ENCODE results near the gene LYVE1. TPM values are rescaled to one million over a fixed set of nuclear protein-coding genes. Genes with fewer than 3 reads are reported as not detected.

The LYVE1 gene
- total and polyA plus RNA-seq, 2 donors from 2014 or later: 10.0 to 101 TPM

DNA sequence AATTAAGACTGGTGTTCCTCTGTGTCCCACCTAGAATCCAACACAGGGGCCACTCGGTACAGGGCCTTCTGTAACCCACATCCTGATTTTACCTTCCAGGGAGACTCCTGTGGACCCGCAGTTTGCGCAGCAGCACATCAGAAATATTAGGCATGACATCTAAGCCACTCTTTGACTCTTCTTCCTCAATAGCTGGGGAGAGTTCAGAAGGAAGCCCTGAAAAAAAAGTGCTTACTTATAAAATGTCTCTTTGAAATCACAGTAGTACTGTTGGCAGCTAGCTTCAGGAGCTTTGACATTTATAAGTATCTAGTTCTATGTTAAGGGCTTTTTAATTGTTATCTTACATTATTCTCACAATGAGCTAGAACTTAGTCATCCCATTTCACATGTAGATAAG is 41.2 kb upstream of the LYVE1 start:
- H3K4me1 ChIP-seq (ENCODE audit: control insufficient read depth in 2 of 3, insufficient read depth in 2 of 3, low read depth in 1 of 3, low read length in 3 of 3): peaks cover 0 to 3% (median 2%) of the 10 kb centered on the region in 3 donors
- H3K36me3 ChIP-seq (ENCODE audit: control insufficient read depth in 2 of 3, insufficient read depth in 3 of 3, low read length in 3 of 3): no peaks in the 10 kb centered on the region
- DNase-seq (no peak), FAIRE-seq (no peak)
- H3K9me3 ChIP-seq (ENCODE audit: control insufficient read depth in 2 of 3, insufficient read depth in 1 of 3, low read length in 3 of 3): no peaks in the 10 kb centered on the region
- no peaks in the 10 kb centered on the region for H3K27me3 ChIP-seq (ENCODE audit: control insufficient read depth, insufficient read depth, low read length)
- no peak overlapping the region for H3K9ac ChIP-seq (ENCODE audit: low read length in 3 of 3)
- TF ChIP-seq, protein P1, sequence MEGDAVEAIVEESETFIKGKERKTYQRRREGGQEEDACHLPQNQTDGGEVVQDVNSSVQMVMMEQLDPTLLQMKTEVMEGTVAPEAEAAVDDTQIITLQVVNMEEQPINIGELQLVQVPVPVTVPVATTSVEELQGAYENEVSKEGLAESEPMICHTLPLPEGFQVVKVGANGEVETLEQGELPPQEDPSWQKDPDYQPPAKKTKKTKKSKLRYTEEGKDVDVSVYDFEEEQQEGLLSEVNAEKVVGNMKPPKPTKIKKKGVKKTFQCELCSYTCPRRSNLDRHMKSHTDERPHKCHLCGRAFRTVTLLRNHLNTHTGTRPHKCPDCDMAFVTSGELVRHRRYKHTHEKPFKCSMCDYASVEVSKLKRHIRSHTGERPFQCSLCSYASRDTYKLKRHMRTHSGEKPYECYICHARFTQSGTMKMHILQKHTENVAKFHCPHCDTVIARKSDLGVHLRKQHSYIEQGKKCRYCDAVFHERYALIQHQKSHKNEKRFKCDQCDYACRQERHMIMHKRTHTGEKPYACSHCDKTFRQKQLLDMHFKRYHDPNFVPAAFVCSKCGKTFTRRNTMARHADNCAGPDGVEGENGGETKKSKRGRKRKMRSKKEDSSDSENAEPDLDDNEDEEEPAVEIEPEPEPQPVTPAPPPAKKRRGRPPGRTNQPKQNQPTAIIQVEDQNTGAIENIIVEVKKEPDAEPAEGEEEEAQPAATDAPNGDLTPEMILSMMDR (IDR thresholded peaks at IDR 0.05; ENCODE audit: borderline replicate concordance, extremely low read depth, insufficient read depth): no peak
- H3K27ac ChIP-seq (ENCODE audit: low read depth in 2 of 2, low read length in 2 of 2): no peak overlapping the region
- intact Hi-C loops (cut with DNase I): no loop called here
- H3K4me3 ChIP-seq (ENCODE audit: low read length in 3 of 3): no peak overlapping the region

DNA sequence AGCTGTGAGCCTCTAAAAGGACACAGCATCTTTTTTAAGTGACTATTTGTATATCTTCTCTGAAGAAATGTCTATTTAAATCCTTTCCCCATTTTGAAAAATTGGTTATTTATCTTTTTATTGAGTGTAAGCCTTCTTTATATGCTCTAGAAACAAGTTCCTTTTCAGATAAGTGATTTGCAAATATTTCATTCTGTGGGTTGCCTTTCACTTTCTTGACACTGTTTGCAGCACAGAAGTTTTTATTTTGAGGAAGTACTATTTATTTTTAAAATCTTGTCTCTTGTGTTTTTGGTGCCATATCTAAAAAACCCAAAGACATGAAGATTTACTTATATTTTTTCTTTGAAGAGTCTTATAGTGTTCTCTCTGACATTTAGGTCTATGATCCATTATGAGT is 40.1 kb upstream of the LYVE1 start:
- Histone ChIP-seq H3K4me1 (ENCODE audit: control insufficient read depth in 2 of 3, insufficient read depth in 2 of 3, low read depth in 1 of 3, low read length in 3 of 3) (peaks cover 0 to 8% (median 2%) of the 10 kb centered on the region in 3 donors), H3K9ac (ENCODE audit: low read length in 3 of 3) (no peak overlapping the region), H3K9me3 (ENCODE audit: control insufficient read depth in 2 of 3, insufficient read depth in 1 of 3, low read length in 3 of 3) (no peaks in the 10 kb centered on the region), H3K36me3 (ENCODE audit: control insufficient read depth in 2 of 3, insufficient read depth in 3 of 3, low read length in 3 of 3) (no peaks in the 10 kb centered on the region), H3K4me3 (ENCODE audit: low read length in 3 of 3) (no peak overlapping the region), H3K27ac (ENCODE audit: low read depth in 2 of 2, low read length in 2 of 2) (no peak overlapping the region), H3K27me3 (ENCODE audit: control insufficient read depth, insufficient read depth, low read length) (no peaks in the 10 kb centered on the region)
- no peak for FAIRE-seq
- TF ChIP-seq, protein P1 (IDR thresholded peaks at IDR 0.05; ENCODE audit: borderline replicate concordance, extremely low read depth, insufficient read depth): no peak
- intact Hi-C loops (cut with DNase I): no loop called here
- DNase-seq: no peak

DNA sequence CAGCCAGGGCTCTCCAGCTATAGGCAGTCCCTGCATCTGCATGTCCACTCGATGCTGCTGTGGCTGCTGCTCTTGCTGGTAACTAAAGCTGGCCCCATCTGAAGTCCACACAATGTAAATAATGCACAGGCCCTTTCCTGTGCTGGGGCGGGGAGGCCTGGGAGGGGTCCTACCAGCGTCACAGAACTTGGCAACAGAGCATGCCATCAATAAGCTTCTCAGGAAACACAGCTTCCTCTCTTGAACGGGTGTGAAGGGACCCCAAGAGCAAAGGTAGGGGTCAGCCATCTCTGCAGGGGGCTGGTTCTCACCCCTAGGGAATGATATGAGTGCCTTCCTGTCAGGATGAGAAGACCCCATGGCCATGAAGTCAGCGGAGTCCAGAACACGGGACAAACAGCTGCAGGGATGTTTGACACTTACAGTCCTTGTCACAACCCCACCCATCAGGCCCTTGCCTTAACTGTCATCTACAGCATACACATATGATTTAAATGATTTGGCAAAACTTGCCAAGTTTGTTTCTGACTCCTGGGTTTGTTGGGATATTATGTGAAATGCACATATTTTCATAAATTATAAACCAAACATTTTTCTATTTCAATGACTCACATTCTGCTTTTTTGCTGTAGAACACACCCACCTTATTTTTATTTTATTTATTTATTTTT is 39.1 kb upstream of the LYVE1 start:
- H3K4me1 ChIP-seq (ENCODE audit: control insufficient read depth in 2 of 3, insufficient read depth in 2 of 3, low read depth in 1 of 3, low read length in 3 of 3): peaks cover 0 to 8% (median 2%) of the 10 kb centered on the region in 3 donors
- FAIRE-seq (no peak), DNase-seq (peak in 1 of 5 donors; percentile 66)

More for the DNA sequence above, 39.1 kb upstream of the LYVE1 start:
- H3K9ac ChIP-seq (ENCODE audit: low read length in 3 of 3): no peak overlapping the region
- no peaks in the 10 kb centered on the region for H3K9me3 ChIP-seq (ENCODE audit: control insufficient read depth in 2 of 3, insufficient read depth in 1 of 3, low read length in 3 of 3)
- no peak overlapping the region for H3K4me3 ChIP-seq (ENCODE audit: low read length in 3 of 3)
- intact Hi-C loops (cut with DNase I): no loop called here
- no peaks in the 10 kb centered on the region for H3K36me3 ChIP-seq (ENCODE audit: control insufficient read depth in 2 of 3, insufficient read depth in 3 of 3, low read length in 3 of 3)
- no peaks in the 10 kb centered on the region for H3K27me3 ChIP-seq (ENCODE audit: control insufficient read depth, insufficient read depth, low read length)
- TF ChIP-seq, protein P1 (IDR thresholded peaks at IDR 0.05; ENCODE audit: borderline replicate concordance, extremely low read depth, insufficient read depth): no peak
- peak overlapping the region in 1 of 2 donors; percentile 56 for H3K27ac ChIP-seq (ENCODE audit: low read depth in 2 of 2, low read length in 2 of 2)
